GM21526 (cell line): ENCODE data around the gene PARG.
"Not testable (repeated sequence)": the region's sequence is repeated elsewhere in the genome, so short reads cannot be mapped to it uniquely, and the experiment has no call there.

Experiments used
- ATAC-seq: cut with Tn5 transposase; IDR thresholded peaks from one replicate; pipeline ENCODE4 v1.9.1; 2021; ENCODE audit warnings: moderate library complexity; ENCODE audit not compliant: unreplicated experiment, low FRiP score

Gene PARG

GRCh38 chr10:49908290-49909080, 33.3 kb downstream of the PARG start:
- ATAC-seq = not testable (repeated sequence)

GRCh38 chr10:49903829-49904228, 38.0 kb downstream of the PARG start:
- ATAC-seq = not testable (repeated sequence)

GRCh38 chr10:49900406-49900805, 41.4 kb downstream of the PARG start:
- ATAC-seq = not testable (repeated sequence)

DNA sequence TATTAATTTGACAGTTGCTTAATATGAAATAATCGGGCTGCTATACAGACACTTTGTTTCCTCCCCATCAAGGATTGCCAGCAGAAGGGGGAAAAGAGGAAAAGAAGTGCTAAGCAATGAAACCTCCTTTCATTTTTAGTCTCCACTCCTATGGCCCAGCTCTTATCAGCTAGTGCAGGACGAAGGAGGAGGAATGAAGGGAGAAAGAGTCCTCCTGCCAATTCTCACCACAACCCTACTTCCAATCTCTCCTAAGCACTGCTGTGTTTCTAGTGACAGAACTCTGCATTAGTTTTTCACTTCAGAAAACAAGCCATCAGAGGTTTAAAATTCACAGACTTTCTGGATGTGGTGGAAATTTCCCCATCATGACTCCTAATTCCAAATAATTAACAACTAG, 41.8 kb downstream of the PARG start:
- not testable (repeated sequence) for ATAC-seq

DNA sequence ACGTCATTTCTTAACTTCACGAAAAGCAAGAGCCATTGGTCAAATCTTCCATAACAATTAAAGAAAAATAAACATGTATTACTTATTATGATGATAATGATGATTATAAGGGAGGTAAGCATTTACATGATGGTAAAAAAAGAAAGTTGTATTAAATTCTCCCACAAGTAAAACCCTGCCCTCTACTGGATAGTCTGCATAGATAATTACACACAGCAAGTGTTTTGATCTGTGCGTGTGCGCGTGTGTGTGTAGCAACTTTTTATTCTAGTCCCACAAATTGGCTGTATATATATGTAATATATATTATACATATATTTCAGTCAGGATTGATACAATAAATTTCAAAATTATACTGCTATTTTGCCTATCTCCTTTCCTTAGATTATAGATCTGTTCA, 51.8 kb downstream of the PARG start:
- ATAC-seq = not testable (repeated sequence)

DNA sequence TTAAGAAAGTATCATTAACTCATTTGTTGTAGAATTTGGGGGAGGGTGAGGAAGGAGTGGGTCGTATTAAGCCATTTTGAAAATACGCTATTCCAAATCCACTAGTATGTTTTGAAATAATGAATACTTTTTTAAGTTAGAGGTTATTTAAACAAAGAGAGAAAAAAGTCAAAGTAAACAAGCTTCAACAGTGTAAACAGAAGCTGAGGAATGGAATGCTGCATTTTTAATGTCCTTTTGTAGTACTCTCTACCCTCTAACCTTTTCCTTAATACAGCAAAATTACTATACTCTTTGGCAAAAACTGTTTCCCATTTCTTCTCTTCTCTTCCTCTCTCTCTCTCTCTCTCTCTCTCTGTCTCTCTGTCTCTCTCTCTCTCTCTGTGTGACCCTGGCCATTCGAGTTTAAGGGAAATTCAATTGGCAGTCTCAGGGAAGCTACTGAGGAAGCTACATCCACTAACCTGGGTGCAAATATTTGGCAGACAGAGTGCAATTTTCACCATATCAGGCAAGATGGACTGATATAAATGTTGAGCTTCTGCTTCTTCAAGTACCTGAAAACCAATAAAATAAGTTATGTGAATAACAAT, 57.0 kb downstream of the PARG start:
- not testable (repeated sequence) for ATAC-seq

GRCh38 chr10:49883852-49884251, 58.0 kb downstream of the PARG start:
- not testable (repeated sequence) for ATAC-seq

DNA sequence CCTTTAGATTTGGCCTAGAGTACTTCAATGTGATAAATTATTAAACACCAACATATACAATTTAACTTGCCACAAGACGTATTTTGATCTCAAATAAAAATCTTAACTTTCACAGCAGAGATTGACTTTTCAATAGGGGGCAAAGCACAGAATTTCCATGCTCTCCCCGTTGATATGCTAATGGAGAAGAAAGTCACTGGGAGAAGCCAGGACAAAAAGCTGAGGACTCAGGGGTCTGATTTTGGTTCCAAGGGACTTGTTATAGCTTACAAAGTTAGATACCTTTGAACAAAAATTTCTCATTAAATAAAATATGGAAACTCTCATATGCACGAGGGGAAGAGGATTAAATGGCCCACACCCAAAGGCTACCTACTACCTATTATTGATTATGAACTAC, 59.5 kb downstream of the PARG start:
- ATAC-seq = not testable (repeated sequence)

GRCh38 chr10:49872740-49873139, 69.1 kb downstream of the PARG start:
- ATAC-seq = not testable (repeated sequence)

GRCh38 chr10:49871462-49871861, 70.4 kb downstream of the PARG start:
- ATAC-seq = not testable (repeated sequence)

DNA sequence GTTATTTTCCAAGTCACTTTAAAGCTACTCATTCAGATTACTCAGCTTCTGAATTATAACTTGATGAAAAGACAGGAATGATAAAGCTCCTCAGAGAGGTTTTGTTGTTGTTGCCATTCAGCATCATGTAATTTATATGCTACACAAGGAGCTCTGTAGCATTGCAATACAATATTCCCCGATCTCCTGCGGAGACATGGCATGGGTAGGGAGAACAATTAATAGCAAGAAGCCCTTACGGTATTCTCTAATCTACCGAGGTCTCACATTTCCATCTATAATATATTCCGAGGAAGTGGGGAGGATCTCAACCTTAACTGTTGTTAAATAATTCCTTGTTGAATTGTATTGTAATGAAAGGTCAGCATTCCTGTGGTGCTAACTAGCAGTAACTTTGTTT, 81.9 kb downstream of the PARG start:
- ATAC-seq = not testable (repeated sequence)

DNA sequence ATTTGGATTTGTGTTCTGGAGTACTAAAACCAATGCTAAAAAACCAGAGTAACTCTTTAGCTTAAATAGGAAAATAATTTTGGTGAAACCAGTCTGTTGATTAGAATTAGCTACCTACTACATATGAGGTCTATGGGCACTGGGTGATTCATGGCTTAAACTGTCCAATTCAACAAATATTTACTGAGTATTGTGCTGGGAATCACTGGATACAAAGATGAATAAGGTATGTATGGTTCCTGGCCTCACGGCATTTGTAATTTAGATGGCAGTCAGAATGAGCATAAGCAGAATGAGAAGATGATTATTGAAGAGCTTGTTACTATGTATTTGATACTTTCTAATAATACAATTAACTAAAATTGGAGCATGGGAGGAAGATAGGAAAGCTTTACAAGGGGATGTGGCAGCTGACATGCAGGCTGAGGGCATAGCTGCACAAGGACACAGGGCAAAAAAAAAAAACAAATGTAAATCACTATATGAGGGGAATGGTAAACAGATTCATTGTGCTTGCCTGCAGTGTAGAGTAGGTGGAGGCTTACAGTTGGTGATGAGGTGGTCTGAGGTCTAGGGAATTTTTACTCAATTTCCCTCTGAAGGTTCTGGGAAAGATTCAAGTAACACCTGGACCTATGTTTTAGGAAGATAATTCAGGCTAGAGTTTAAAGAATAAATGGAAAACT, 83.0 kb downstream of the PARG start:
- ATAC-seq = not testable (repeated sequence)

DNA sequence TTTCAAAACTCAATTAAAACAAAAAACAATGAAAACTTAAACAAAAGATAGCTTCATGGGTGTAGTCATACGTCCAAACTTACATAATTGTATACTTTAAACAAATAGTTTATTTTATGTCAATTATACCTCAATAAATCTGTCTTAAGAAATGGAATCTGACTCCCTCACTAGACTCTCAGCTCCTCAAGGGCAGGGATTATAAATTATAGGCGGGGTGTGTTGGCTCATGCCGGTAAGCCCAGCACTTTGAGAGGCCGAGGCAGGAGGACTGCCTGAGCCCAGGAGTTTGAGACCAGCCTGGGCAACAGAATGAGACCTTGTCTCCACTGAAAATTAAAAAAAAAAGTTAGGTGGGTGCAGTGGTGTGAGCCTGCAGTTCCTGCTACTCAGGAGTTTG, 92.3 kb downstream of the PARG start:
- ATAC-seq = not testable (repeated sequence)

- ATAC-seq = no peak
Measured at GRCh38 chr10:49844775-49845595, 96.8 kb downstream of the PARG start.

DNA sequence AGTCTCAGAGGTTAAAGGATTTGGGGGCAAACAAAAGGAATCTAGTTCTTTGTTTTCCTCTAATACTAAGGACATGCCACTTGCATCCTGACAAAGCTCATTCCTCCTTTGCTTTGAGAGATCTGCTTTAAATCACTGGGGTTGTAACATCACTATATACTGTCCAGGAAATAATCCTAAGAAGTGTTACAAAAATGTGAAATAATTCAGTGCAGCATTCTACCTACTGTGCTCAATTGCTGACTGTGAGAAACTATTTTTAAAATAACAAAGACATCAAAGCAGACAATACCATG, 99.5 kb downstream of the PARG start:
- ATAC-seq = not testable (repeated sequence)

DNA sequence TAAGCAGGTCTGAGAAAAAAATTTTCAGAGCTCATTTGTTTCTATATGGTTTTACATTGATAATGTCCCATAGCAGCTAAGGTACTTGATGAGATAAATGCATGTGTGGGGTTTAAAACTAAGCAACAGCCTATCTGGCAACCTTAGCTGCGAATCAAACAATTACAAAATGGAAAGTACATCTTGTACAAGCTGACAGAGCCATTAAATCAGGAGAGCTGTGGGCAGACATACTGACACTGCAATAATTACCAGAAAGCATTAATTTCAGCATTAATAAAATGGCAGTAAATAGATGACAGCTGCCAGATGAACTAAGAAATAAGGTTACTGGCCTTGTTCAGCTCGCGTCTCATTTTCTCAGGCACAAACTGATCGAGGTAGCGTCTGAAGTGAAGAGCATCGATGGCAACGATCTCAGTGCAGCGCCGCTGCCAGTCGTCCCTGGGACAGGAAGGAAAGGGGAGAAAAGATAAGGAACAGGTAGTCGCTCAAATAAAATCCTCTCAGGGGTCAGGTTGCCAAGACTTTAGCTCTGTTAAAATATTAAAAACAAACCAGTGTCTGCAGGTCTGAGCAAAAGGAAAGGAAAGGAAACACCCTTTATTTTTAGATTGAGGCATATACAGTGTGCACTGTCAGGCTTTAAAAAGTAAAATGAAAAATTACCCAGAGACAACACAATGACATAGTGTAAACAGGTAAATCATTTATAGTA, 100.1 kb downstream of the PARG start:
- ATAC-seq = no peak

- no peak for ATAC-seq
Measured at GRCh38 chr10:49837685-49838084, 104.1 kb downstream of the PARG start.

- ATAC-seq = no peak
Measured at GRCh38 chr10:49837051-49837478, 104.8 kb downstream of the PARG start.

DNA sequence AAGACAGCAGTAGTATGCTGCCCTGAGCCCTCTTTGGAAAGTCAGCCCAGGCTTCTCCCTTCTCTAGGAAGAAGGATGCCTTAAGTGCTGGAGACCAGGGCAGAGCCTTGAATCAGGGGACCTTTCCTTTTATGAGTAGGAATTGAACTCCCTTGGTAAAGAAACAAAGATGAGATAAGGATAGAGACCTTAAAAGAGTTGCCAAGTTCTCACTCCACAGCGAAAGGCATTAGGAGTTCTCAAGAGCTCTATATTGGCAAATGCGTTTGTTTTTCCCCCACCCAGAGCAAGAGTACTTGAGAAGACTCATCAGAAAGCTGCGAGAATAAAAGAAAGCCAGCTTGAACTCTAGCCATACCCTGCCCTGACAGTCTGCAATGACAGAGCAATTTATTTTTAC, 106.9 kb downstream of the PARG start:
- ATAC-seq = no peak

DNA sequence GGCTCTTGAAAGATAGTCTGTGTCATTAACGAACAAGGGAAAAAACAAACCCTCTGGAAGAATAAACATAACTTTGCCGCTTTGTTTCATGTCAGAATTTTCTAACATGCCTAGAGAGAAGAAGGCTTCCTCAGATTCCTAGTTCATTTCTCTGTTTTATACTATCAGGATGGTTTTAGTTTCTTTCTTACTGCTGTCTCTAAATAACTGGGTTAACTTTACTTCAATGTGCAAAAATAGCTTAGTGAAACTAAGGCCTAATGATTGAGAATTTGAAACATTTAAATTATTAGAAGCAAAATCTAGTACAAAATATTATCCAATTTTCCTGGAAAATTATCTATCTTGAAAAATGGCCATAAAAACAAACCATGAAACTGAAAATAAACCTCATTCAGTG, 107.6 kb downstream of the PARG start:
- no peak for ATAC-seq
